WI38 (cell line): Measurements from ENCODE around the gene LENG9.

ENCODE experiments used
- H3K4me3 ChIP-seq: 2 replicates; pipeline ENCODE4 v1.5.1; 2011; ENCODE audit warnings: low read depth, mild to moderate bottlenecking, control low read depth, low read length
- TF ChIP-seq, protein P1 (sequence below): IDR thresholded peaks from 2 replicates; pipeline ENCODE4 v1.5.1; 2012; ENCODE audit warnings: low read depth, mild to moderate bottlenecking, control low read depth, low read length

Gene LENG9

DNA sequence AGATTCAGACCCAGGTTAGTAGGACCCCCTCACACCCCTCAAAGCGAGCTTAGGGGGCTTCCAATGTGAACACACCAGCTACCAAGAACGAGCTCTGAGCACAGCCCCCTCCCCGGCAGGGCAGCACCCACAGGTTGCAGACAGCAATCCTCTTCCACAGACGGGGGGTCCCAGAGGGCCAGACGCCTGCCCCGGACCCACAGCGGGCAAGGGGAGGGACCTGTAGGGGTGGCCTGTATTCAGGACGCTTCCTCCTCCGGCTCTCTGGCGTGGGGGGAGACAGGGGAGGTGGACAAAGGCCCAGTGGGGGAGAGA, 43.6 kb downstream of the LENG9 start:
- no peak overlapping the region for H3K4me3 ChIP-seq

GRCh38 chr19:54418930-54419800, 44.4 kb downstream of the LENG9 start:
- TF ChIP-seq, protein P1, sequence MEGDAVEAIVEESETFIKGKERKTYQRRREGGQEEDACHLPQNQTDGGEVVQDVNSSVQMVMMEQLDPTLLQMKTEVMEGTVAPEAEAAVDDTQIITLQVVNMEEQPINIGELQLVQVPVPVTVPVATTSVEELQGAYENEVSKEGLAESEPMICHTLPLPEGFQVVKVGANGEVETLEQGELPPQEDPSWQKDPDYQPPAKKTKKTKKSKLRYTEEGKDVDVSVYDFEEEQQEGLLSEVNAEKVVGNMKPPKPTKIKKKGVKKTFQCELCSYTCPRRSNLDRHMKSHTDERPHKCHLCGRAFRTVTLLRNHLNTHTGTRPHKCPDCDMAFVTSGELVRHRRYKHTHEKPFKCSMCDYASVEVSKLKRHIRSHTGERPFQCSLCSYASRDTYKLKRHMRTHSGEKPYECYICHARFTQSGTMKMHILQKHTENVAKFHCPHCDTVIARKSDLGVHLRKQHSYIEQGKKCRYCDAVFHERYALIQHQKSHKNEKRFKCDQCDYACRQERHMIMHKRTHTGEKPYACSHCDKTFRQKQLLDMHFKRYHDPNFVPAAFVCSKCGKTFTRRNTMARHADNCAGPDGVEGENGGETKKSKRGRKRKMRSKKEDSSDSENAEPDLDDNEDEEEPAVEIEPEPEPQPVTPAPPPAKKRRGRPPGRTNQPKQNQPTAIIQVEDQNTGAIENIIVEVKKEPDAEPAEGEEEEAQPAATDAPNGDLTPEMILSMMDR: no peak
- no peak overlapping the region for H3K4me3 ChIP-seq

More for the DNA sequence above, 43.6 kb downstream of the LENG9 start:
- TF ChIP-seq, protein P1: no peak

- TF ChIP-seq, protein P1: no peak
- no peak overlapping the region for H3K4me3 ChIP-seq
These were observed 45.3 kb downstream of the LENG9 start for GRCh38 chr19:54418030-54418929.

- no peak overlapping the region for H3K4me3 ChIP-seq
- TF ChIP-seq, protein P1: no peak
These were observed 46.7 kb downstream of the LENG9 start for GRCh38 chr19:54416695-54417491.

GRCh38 chr19:54415901-54416673, 47.5 kb downstream of the LENG9 start:
- TF ChIP-seq, protein P1: no peak

DNA sequence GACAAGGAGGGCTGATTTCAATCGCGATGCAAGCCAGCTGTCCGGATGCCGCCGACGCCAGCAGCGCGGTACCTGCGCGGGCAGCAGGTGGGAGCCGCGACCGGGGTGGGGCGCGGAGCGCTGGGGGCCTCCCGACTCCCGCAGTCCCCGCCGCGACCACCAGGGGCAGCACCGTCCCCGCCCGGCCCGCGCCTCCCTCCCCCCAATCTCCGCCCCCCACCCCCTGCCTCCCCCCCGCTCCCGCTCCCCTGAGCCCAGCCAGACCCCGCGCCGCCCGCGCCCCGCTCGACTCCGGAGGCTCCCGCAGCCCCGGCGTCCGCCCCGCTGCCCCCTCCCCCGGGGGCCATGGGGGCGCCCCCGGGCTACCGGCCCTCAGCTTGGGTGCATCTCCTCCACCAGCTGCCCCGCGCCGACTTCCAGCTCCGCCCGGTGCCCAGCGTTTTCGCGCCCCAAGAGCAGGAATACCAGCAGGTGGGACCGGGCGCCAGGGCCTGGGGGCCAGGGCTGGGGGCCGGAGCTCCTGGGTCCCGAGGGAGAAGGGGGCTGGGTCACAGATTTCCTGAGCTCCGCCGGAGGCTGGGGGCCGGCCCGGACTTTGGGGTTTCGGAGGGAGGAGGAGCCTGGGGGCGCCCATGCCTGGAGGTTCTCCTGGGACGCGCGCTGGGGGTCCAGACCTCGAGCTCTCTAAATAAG, 48.2 kb downstream of the LENG9 start, which contains the start of gene TTYH1:
Gene TTYH1, plus strand, starts transcription at position 257 of the 693 bp plus-strand sequence. Its CDS starts 89 bp downstream, at position 346.
- TF ChIP-seq, protein P1: no peak
- no peak within 1 kb of the TSS for H3K4me3 ChIP-seq

More at GRCh38 chr19:54415901-54416673, 47.5 kb downstream of the LENG9 start:
- H3K4me3 ChIP-seq: no peak overlapping the region
